GM21390 (cell line): ENCODE measurements around the gene SLC39A7.

Experiments used
- ATAC-seq: cut with Tn5 transposase; IDR thresholded peaks from one replicate; pipeline ENCODE4 v1.9.1; 2021; ENCODE audit not compliant: unreplicated experiment

The SLC39A7 gene

GRCh38 chr6:33189625-33190448, 10.8 kb upstream of the SLC39A7 start:
- ATAC-seq: no peak

- ATAC-seq: no peak
Measured at GRCh38 chr6:33190504-33191107, 10.1 kb upstream of the SLC39A7 start.

- no peak for ATAC-seq
Measured at GRCh38 chr6:33191383-33192104, 9.1 kb upstream of the SLC39A7 start.

GRCh38 chr6:33192105-33192646, 8.5 kb upstream of the SLC39A7 start, which contains the start of gene COL11A2:
TSS of gene COL11A2 (minus strand) at chr6:33192467. CDS start at chr6:33192240, 227 bp downstream.
- ATAC-seq: no peak

DNA sequence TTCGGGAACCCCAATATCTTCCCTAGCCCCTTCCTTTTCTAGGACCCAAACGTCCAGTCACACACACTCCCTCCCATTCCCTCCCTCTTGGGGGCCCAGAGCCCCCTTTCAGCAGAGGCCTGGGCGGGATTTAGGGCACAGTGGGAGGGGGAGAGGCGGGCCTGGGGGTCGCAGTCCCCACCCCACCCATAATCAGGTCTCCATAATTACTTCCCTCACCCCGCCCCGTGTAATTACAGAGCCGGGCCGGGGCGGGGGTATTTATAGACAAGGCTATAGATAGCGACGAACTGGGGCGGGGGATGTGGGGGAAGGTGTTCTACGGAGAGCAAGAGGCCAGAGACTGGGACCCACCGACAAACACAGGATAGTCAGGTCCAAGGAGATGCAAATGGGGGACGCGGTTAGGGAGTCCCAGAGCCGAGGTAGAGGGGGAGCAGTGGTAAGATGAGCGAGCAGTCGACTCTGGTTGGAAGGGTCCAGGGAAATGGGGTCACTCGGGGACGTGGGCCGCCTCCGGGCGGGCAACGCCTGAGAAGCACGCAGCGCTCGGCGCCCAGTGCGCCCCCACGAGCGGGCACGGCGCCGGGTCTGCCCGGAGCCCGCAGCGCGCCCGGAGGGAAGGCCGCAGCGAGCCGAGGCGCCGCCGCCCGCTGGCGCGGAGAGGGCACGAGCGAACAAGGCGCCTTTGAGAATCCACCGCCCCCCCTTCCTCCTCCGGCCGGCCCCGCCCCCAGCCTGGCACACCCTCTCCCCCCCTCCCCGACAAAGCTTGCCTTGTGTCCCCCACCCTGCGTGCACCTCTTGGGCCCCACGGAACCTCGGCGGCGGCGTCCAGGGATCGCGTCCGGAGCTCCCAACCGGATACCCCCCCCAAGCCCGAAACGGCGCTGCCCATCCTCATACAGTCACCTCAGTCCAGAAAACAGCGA, 7.7 kb upstream of the SLC39A7 start:
- no peak for ATAC-seq

DNA sequence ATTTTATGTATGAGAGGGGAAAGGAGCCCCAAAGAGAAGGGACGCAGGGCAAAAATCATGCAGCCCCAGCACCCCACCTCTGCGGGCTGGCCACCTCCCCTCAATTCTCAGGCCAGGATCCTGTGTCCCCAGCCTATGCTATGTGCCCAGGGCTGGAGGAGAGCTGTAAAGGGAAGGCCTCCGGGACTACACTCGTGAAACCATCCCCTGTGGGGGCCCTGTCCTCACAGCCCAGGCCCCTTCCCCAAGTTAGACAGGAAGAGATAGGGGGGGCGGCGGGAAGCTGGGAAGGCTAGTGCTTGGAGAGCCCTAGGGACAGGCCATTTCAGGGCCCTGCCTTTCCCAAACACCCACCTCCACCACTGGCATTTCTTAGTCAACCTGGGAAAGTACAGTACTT, 7.0 kb upstream of the SLC39A7 start:
- ATAC-seq: no peak

- ATAC-seq: no peak
Measured at GRCh38 chr6:33194431-33194979, 6.2 kb upstream of the SLC39A7 start.

DNA sequence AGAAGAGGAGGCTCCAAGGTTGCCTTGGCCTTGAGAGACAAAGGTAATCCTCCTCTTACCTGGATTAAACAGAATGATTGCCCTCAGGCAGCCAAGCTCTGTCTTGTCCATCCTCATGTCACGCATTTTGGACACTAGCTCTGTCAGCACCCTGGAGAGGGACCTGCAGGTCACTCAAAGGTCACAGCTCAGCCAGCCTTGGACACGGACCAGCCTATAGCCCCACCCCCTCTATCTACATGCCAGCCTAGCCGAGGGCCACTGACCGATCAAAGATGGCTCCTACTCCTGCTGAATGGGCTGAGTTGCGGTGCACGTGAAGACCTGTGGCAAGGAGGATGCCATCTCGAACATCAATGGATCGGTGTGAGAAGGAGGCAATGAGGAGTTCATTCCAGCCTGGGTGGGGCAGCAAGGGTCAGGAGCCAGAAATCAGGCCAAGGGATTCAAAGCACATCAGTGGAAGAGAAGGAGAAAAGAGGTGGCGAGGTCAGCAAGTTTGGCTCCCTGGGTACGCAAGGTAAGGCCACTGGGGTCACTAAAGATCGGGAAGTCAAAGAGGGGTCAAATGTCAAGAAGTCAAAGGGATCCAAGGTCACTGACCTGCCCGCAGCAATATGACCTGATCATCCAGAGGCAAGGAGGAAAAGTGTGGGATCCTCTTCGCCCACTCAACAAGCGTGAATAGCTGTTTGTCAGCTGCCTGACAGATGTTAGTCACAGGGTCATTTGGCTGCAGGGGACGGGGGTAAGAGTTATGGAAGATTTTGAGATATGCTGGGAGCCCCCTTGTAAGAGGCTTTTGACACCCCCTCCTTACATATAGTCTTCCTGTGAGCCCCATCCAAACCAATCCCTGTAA, 5.1 kb upstream of the SLC39A7 start:
- ATAC-seq: no peak

DNA sequence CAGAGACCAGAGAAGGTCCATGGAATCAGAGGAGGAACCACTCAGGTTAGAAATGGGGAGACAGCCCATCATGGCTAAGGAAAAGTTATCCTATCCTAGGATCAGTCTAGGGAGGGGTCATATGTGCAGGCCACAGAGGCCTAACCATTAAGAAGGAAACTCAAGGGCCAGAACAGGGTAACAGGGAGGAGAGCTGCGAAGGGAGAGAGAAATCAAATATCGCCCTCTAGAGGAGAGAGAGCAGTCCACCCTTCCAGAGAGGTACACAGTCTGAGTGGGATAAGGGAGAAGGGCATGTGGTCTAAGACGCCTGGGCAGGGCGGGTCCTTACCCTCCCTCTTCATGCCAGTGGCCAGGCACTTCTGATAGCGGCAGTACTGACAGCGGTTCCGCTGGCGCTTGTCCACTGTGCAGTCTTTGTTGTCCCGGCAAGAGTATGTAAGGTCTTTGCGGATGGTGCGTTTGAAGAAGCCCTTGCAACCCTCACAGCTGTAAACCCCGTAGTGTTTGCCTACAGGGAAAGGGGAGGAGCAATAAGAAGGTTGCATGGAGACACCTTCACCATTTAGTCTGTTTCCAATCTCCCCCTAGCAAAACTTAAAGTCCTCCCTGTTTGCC, 3.1 kb upstream of the SLC39A7 start:
- no peak for ATAC-seq

DNA sequence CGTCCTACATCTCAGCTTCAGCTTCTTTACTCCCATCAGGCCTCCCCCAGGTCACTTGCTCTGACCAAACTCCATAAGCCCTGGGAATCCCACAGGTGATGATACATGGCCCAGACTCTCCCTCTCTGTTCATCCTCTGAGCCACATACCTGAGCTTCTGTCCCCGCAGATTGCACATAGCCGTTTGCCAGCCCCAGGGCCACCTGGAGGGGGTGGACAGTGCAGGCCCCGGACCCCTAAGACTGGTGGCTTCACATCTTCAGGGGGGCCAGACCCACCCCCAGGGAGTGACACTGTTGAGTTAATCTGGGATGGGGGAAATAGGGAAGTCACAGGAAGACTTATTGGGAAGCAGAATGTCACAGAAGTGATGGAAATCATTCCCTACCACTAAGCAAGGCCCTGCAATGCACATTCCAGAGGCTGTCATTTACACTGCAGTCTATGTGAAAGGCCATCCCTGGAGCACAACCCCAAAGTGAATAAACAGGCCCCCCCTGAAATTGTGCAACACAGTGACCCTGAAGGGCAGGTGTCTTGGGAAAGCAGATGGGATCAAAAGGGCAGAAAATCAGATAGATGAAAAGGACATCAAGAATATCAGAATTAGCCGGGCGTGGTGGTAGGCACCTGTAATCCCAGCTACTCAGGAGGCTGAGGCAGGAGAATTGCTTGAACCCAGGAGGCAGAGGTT, 2.4 kb upstream of the SLC39A7 start:
- ATAC-seq: no peak

DNA sequence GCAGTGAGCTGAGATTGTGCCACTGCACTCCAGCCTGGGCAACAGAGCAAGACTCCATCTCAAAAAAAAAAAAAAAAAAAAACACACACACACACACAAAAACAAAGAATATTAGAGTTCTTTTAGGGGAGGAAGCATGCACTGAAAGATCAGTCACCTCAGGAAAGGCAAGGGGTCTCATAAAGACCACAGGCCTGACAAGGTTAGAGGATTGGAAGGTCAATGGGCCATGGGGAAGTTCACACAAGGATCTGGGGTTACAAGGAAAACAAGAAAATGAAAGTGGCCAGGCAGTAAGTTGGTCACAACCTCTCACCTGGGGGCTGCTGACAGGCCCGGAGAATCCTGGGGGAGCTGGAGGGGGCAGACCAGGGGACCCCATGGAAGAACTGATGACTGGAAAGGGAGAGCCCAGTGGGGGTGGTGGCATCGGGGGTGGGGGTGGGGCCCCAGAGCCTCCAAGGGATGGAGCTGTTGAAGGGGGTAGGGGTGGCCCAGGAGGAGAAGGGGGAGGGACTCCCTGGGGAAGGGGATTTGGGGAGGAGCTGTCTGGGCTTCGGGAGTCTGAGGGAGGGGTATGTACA, 1.7 kb upstream of the SLC39A7 start:
- ATAC-seq: no peak

GRCh38 chr6:33199687-33200218, 914 bp upstream of the SLC39A7 start:
- peak; percentile 22 for ATAC-seq

DNA sequence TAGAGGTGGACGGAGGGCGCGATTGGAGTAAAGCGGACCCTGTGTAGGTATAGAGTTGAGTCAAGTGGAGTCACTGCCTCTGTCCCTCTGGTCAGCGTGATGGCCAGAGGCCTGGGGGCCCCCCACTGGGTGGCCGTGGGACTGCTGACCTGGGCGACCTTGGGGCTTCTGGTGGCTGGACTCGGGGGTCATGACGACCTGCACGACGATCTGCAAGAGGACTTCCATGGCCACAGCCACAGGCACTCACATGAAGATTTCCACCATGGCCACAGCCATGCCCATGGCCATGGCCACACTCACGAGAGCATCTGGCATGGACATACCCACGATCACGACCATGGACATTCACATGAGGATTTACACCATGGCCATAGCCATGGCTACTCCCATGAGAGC, 479 bp downstream of the SLC39A7 start:
- ATAC-seq: no peak

- no peak for ATAC-seq
Measured at GRCh38 chr6:33201935-33202334, 1.3 kb downstream of the SLC39A7 start.

GRCh38 chr6:33202799-33203198, 2.1 kb downstream of the SLC39A7 start:
- no peak for ATAC-seq

DNA sequence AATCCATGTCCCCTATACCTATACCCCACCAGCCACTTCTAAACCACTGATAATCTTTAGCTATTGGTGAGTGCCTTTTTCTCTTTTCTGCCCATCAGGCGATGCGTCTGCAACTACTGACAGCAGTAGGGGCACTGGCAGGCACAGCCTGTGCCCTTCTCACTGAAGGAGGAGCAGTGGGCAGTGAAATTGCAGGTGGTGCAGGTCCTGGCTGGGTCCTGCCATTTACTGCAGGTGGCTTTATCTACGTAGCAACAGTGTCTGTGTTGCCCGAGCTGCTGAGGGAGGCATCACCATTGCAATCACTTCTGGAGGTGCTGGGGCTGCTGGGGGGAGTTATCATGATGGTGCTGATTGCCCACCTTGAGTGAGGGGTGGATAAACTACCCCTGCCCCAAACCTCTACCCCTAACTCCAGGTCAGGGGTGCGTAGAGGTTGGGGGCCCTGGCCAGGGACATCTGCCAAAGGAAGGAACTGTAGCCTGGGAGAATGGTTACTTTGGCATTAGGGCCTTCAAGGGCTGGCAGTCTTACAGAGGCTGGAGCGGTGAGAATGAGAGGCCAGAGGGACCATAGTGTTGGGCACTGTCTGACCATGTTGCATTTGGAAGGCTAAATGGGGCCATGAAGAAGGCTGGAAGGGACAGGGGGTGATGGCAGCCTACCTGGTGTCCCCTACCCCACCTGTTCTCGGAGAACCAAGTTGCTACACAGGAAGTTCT, 2.9 kb downstream of the SLC39A7 start:
- ATAC-seq: no peak

DNA sequence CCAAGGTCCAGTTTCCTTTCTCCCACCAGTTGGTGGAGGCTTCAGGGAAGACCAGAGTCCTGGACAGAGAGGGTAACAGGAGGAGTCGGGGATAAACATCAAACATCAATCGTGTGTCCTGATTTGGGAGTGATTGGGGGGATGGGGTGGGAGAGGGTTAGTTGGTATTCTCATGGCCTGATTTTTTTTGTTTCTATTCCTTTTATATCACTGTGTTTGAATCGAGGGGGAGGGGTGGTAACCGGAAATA, 3.4 kb downstream of the SLC39A7 start:
- no peak for ATAC-seq
